Measurements from ENCODE around the gene DOK4.

Gene DOK4

DNA sequence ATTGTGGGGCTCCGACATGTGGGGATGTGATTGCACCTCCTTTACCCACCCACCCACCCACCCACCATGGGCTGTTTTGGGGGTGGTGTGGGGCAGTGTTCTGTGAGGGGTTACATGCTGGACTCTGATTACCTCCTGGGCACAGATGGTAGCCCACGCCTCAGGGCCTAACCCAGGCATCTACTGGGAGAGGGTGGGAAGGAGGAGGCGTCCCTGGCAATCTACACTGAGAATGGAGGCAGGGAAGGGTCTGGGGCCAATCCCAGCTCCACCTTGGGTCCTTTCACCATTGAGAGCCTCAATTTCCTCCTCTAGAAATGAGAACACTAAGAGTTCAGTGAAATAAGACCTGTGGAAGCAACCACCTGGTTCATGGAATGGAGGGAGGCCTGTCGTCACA, 11.7 kb upstream of the DOK4 start:
- TF ChIP-seq, protein P1, sequence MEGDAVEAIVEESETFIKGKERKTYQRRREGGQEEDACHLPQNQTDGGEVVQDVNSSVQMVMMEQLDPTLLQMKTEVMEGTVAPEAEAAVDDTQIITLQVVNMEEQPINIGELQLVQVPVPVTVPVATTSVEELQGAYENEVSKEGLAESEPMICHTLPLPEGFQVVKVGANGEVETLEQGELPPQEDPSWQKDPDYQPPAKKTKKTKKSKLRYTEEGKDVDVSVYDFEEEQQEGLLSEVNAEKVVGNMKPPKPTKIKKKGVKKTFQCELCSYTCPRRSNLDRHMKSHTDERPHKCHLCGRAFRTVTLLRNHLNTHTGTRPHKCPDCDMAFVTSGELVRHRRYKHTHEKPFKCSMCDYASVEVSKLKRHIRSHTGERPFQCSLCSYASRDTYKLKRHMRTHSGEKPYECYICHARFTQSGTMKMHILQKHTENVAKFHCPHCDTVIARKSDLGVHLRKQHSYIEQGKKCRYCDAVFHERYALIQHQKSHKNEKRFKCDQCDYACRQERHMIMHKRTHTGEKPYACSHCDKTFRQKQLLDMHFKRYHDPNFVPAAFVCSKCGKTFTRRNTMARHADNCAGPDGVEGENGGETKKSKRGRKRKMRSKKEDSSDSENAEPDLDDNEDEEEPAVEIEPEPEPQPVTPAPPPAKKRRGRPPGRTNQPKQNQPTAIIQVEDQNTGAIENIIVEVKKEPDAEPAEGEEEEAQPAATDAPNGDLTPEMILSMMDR (IDR thresholded peaks at IDR 0.05) = no peak
- H3K4me2 ChIP-seq (ENCODE audit: low read length) = no peak overlapping the region
- no peaks in the 10 kb centered on the region for H3K4me1 ChIP-seq
- no peaks in the 10 kb centered on the region for H3K9me3 ChIP-seq (ENCODE audit: control insufficient read depth, low read length)
- no peaks in the 10 kb centered on the region for H3K36me3 ChIP-seq (ENCODE audit: control insufficient read depth, insufficient read depth, low read length)
- H3K4me3 ChIP-seq (ENCODE audit: low read depth, low read length) = no peak overlapping the region
- no peak overlapping the region for H2AFZ ChIP-seq
- H3K9ac ChIP-seq = no peak overlapping the region
- no peaks in the 10 kb centered on the region for H3K79me2 ChIP-seq
- H3K27me3 ChIP-seq (ENCODE audit: control insufficient read depth, insufficient read depth, low read length) = no peaks in the 10 kb centered on the region
- H3K27ac ChIP-seq = no peak overlapping the region

DNA sequence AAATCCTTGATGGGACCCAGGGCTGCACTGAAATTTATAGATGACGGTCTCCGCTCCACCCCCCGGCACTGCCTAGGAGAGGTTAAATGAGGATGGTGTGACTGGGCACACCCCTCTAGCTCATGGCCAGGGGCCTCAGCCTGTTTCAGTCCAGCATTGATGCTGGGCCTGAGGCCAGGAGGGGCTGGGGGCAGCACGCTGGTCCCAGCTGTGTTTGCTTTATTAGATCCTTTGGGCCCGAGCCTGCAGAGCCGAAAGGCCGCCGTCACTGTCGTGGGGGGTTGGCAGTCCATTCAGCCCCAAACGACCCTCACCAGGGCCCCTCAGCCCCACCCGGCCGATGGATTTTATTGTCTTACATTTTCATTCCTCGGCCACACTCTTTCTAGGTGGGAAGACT, 10.8 kb upstream of the DOK4 start:
- Histone ChIP-seq H3K79me2 (no peaks in the 10 kb centered on the region), H3K27ac (no peak overlapping the region), H3K36me3 (ENCODE audit: control insufficient read depth, insufficient read depth, low read length) (no peaks in the 10 kb centered on the region), H3K4me1 (no peaks in the 10 kb centered on the region), H3K4me3 (ENCODE audit: low read depth, low read length) (no peak overlapping the region), H3K9me3 (ENCODE audit: control insufficient read depth, low read length) (no peaks in the 10 kb centered on the region), H2AFZ (no peak overlapping the region), H3K27me3 (ENCODE audit: control insufficient read depth, insufficient read depth, low read length) (no peaks in the 10 kb centered on the region), H3K4me2 (ENCODE audit: low read length) (no peak overlapping the region), H3K9ac (no peak overlapping the region)
- TF ChIP-seq, protein P1 (IDR thresholded peaks at IDR 0.05) = no peak

DNA sequence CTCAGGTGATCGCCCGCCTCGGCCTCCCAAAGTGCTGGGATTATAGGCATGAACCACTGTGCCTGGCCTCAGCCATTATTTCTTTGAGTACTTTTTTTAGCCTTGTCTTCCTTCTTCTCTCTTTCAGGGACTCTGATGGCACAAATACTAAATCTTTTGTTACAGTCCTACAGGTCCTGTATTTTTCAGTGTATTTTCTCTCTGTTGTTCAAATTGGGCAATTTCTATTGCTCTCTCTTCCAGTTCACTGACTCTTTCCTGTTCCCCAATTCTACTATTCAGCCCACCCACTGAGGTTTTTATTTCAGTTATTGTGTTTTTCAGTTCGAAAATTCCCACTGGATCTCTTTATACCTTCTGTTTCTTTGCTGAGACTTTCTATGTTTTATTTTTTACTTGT, 7.5 kb upstream of the DOK4 start:
- Histone ChIP-seq H2AFZ (no peak overlapping the region), H3K27ac (no peak overlapping the region), H3K4me3 (ENCODE audit: low read depth, low read length) (no peak overlapping the region), H3K9ac (no peak overlapping the region), H3K4me2 (ENCODE audit: low read length) (no peak overlapping the region), H3K79me2 (no peaks in the 10 kb centered on the region), H3K9me3 (ENCODE audit: control insufficient read depth, low read length) (no peaks in the 10 kb centered on the region), H3K27me3 (ENCODE audit: control insufficient read depth, insufficient read depth, low read length) (no peaks in the 10 kb centered on the region), H3K4me1 (no peaks in the 10 kb centered on the region), H3K36me3 (ENCODE audit: control insufficient read depth, insufficient read depth, low read length) (no peaks in the 10 kb centered on the region)
- TF ChIP-seq, protein P1 (IDR thresholded peaks at IDR 0.05) = no peak

DNA sequence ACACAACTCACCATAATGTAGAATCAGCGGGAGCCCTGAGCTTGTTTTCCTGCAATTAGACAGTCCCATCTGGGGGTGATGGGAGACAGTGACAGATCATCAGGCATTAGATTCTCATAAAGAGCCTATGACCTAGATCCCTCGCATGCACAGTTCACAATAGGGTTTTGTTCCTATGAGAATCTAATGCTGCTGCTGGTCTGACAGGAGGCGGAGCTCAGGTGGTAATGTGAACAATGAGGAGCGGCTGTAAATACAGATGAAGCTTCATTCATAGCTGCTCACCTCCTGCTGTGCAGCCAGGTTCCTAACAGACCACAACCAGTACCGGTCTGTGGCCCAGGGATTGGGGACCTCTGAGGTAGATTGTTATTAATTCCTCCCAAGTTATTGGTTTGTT, 2.9 kb upstream of the DOK4 start:
- Histone ChIP-seq H3K27ac (no peak overlapping the region), H3K9me3 (ENCODE audit: control insufficient read depth, low read length) (no peaks in the 10 kb centered on the region), H3K4me1 (peaks cover 8% of the 10 kb centered on the region), H3K36me3 (ENCODE audit: control insufficient read depth, insufficient read depth, low read length) (no peaks in the 10 kb centered on the region), H3K4me3 (ENCODE audit: low read depth, low read length) (no peak overlapping the region), H3K27me3 (ENCODE audit: control insufficient read depth, insufficient read depth, low read length) (no peaks in the 10 kb centered on the region), H3K9ac (no peak overlapping the region), H3K79me2 (peaks cover 2% of the 10 kb centered on the region), H2AFZ (no peak overlapping the region), H3K4me2 (ENCODE audit: low read length) (no peak overlapping the region)
- TF ChIP-seq, protein P1 (IDR thresholded peaks at IDR 0.05) = no peak
